Activated T-helper 9 cell treated with anti-CD3 and anti-CD28 coated beads, Interleukin-2, amount 50 U/mL, for 16 hours (primary cell): ENCODE results near the gene RAI14.

Source experiments
- DNase-seq: peaks from one replicate; pipeline ENCODE4 v3.0.0-alpha.2; 2020; ENCODE audit warnings: low read depth

The RAI14 gene

DNA sequence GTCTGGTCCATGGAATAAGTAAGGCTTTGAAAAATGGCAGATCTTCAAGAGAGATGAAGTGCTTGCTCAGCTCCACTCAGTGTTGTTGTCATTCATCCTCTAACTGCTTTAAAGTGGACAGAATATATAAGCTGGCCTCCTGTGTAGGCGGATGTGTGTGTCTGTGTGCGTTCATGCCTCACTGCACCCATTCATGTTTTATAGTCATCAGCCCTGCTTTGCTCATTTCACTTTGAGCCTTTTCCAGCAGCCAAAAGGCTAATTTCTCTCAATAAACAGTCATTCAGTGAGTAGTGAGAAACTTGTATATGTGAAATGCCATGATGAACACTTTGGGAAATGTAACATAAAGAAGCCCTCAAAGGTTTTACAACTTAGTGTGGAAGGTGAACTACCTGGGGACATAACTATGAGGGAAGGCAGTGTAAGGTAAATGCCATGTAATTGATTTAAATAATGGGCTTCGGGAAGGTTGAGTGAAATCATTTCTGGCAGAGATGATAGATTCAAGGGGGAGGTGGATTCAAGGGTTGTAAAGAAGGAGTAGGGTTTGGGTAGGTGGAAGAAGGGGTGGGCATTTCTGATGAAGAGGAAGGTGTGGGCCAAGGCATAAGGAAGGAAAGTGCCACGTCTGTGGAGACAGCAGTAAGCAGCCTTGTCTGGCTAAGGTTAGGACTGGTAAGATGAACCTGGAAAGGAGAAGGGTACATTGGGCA lies 198.5 kb downstream of the RAI14 start:
- no peak for DNase-seq

GRCh38 chr5:34857161-34857560 lies 201.0 kb downstream of the RAI14 start:
- DNase-seq: no peak

DNA sequence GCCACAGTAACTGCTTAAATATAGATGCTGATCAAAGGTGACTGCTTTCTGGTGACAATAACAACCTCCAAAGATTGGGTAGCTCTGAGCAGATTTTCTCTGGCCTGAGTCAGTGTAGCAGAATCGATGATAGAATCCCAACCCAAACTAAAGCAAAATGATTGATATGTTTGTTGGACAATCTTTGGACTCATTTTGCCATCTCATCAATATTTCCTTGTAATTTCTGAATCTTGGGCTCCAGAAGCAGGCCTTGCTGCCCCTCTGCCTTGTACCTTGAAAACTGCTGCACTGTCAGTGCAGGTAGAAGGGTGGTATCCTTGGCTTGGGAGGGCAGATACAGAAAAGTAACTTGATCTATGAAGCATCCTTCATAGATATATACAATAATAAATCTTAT lies 201.8 kb downstream of the RAI14 start:
- DNase-seq: no peak

DNA sequence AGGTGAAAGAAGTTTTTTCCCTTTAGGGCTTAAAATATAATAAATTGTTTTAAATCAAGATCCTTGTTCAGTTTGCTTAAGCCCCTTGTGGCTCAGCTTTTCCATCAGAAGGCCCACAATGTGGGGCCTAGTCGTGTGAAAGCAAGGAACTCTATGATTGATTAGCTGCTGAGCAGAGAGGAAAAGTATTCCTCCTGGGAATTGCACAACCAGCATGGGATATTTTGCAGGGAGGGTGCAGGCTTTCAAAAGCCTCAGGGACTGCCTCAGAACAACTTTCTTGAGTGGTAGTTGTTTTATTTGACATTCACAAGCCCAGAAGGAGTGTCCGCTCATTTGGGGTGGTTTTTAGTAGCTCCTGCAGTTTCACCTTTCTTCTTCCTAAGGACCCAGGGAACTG lies 202.7 kb downstream of the RAI14 start:
- no peak for DNase-seq

DNA sequence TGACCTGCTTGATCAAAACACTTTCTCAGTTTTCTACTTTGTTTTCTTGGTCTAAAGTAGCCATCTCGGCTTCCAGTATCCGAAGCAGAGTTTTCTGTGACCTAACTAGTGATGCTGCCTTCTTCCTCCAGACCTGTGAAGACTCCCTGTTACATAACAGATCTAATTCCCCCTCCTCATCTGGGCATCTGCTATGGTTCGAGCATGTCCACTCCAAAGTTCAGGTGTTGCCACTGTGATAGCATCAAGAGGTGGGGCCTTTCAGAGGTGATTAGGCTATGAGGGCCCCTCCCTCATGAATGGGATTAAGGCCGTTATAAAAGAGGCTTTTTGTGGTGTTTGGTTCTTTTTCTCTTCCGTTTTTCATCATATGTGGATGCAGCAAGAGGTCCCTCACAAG lies 203.1 kb downstream of the RAI14 start:
- DNase-seq: no peak

GRCh38 chr5:34863946-34864345 lies 207.8 kb downstream of the RAI14 start:
- no peak for DNase-seq

DNA sequence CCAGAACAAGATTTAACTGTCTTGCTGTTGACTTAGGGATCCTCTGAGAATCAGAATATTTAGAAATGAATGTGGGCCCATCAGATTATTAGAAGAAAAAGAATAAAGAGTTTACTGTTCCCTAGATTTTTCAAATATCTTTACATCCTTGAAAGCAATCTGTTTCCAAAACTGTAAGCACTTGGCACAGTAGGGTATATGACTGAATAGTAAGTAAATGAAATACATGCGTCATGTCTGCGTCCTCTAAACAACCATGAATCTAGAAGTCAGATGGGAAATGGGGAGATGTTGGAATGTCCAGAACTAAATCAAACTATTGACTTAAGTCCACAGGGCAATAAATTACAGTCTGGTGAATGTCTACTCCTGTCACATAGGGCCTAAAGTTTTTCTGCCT lies 209.0 kb downstream of the RAI14 start:
- DNase-seq: no peak

DNA sequence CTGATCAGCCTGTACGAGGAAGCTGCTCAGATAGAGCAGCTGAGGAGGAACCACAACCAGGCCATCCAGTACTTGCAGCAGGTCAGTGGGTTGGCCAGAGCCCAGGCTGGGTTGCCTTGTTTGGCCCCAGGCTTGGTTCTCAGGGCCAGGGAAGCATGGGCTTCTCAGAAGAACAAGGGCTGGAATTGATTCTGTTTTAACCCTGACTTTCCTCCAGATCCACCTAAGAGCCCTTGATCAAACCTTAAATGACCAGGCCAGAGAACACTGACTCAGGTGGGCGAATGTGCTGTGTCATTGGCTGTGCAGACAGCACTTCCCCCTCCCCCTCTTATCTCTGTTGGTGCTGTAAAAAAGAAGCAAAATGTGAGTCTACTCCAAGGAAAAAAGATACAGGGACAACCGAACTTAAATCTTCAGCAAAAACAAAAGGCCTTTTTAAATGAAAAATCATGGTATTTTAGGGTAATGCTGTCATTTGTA lies 210.9 kb downstream of the RAI14 start:
- DNase-seq: no peak

DNA sequence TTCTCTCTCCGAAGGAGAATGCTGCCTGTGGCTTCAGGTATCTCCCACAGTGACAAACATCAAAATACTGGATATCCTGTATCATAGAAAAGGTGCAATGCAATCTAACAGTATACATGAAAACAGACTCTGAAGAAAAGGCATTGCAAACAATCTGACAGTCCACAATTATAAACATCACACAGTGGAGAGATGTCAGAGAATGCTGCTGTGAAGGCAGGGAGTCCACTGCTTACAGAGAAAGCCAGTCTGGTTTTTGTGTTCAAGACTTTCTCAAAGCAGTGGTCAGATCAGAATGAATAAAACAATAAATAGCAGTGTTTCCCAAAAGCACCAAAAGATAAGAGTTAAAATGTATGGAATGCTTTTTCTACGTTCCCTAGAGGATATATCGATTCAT lies 211.5 kb downstream of the RAI14 start:
- DNase-seq: no peak

- no peak for DNase-seq
These were observed 212.7 kb downstream of the RAI14 start for GRCh38 chr5:34868791-34869190.

- DNase-seq: no peak
These were observed 213.1 kb downstream of the RAI14 start for GRCh38 chr5:34869256-34869655.

GRCh38 chr5:34870382-34870781 lies 214.3 kb downstream of the RAI14 start:
- DNase-seq: no peak

- no peak for DNase-seq
These were observed 220.1 kb downstream of the RAI14 start for GRCh38 chr5:34876275-34876674.

DNA sequence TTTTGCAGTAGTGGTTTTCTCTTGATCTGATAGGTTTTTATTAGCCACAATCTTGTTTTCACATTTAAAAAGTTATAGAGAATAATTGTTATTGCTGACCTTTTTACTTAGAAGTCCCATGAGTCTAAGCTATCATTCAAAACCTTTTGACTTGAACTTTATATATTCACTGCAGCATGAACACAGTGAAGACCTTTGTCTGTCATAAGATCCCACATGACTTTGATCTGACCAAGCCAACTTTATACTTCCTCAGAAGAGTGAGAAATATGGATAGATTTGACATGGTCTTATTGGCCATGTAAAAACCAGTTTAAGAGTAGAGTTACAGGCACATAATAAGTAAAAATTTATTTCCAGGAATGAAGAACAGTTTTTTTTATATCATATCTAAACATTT lies 225.1 kb downstream of the RAI14 start:
- no peak for DNase-seq
